ENCODE data around the gene CNTN5.

CNTN5 gene

DNA sequence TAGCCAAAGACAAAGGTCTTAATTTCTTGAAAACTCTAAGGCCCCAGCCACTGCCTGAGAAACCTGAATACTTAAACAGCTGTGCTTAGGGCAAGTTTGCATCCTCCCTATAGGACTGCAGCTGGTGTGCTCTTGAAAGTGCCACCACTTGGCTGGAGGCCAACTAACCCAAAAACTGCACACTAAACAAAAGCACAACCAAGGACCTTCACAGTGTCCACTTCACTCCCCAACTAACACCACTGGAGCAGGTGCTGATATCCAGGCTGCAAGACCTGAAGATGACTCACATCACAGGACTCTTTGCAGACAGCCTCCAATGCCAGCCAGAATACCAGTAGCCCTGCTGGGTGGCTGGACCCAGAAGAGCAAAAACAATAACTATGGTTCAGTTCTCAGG, 1308.6 kb downstream of the CNTN5 start:
- CTCF ChIA-PET, result no interaction called here
- no peak for DNase-seq (ENCODE audit: extremely low spot score)
- TF ChIP-seq CTCF (IDR thresholded peaks at IDR 0.05; ENCODE audit: control extremely low read depth, extremely low read depth, low read depth, missing control alignments), result no peak
- POLR2A ChIA-PET, result no interaction called here

GRCh38 chr11:100336873-100337272, 1316.1 kb downstream of the CNTN5 start:
- TF ChIP-seq CTCF (IDR thresholded peaks at IDR 0.05; ENCODE audit: control extremely low read depth, extremely low read depth, low read depth, missing control alignments), result no peak
- ChIA-PET CTCF (interaction anchor here (1.2 to 1.5 kb wide), 2 partner anchors 21 to 33 kb away, joined by 3 to 5 read pairs; no protein-coding TSS in a partner anchor), POLR2A (no interaction called here)
- DNase-seq (ENCODE audit: extremely low spot score), result no peak

DNA sequence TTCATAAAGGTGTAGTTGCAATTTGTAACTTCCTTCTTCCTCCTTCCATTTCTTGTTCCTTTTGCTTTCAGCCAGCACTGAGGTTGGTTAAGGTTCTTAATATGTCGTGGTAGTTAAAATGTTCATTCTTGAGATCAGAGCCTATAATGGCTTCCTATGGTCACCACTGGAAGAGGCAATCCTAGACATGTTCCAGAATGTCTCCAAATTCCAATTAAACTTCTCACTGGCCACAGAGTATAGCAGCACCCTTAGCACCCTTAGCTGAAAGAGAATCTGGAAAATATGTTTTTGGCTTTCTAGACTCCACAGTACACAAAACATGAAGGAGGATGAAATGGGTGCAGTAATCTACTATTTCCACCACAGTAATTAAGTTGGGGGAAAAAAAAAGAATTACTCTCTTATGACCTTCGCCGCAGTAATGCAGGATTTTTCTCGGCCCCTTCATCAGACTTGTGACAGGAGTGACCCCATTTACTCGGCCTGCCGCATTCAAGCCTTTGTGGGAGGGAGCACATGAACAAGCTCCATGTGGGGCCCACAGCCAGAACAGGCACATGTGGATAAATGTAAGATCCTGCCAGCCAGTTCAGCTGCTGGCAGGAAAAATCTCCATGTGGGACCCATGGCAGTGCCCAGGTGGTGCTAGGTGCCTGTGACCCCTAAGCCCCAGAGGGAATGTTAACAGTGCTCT, 1317.5 kb downstream of the CNTN5 start:
- ChIA-PET CTCF (interaction anchor here (1.2 to 1.8 kb wide), 3 partner anchors 12 to 17 kb away, joined by 3 to 5 read pairs (median 3); no protein-coding TSS in a partner anchor), POLR2A (no interaction called here)
- no peak for DNase-seq (ENCODE audit: extremely low spot score)
- TF ChIP-seq CTCF (IDR thresholded peaks at IDR 0.05; ENCODE audit: control extremely low read depth, extremely low read depth, low read depth, missing control alignments), result no peak

GRCh38 chr11:100340466-100341319, 1319.9 kb downstream of the CNTN5 start:
- ChIA-PET POLR2A (no interaction called here), CTCF (interaction anchor here (1.5 kb wide), 1 partner anchor 40 kb away, joined by 4 read pairs; no protein-coding TSS in a partner anchor)
- no peak for TF ChIP-seq CTCF (IDR thresholded peaks at IDR 0.05; ENCODE audit: control extremely low read depth, extremely low read depth, low read depth, missing control alignments)
- no peak for DNase-seq (ENCODE audit: extremely low spot score)

GRCh38 chr11:100353083-100353482, 1332.3 kb downstream of the CNTN5 start:
- DNase-seq (ENCODE audit: extremely low spot score), result no peak
- TF ChIP-seq CTCF (IDR thresholded peaks at IDR 0.05; ENCODE audit: control extremely low read depth, extremely low read depth, low read depth, missing control alignments), result no peak
- ChIA-PET POLR2A (no interaction called here), CTCF (interaction anchor here (1.3 to 1.5 kb wide), 2 partner anchors 15 to 24 kb away, joined by 3 read pairs; no protein-coding TSS in a partner anchor)

DNA sequence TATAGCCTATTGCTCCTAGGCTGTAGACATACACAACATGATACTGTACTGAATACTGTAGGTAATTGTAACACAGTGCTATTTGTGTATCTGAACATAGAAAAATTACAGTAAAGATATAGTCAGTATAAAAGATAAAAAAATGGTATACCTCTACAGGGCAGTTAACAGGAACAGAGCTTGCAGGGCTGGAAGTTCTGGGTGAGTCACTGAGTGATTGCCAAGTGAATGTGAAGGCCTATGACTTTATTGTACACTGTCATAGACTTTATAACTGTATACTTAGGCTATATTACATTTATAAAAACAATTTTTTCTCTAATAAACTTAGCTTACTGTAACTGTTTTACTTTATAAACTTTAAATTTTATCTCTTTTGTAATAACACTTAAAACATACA, 1334.0 kb downstream of the CNTN5 start:
- DNase-seq (ENCODE audit: extremely low spot score), result no peak
- no peak for TF ChIP-seq CTCF (IDR thresholded peaks at IDR 0.05; ENCODE audit: control extremely low read depth, extremely low read depth, low read depth, missing control alignments)
- POLR2A ChIA-PET, result no interaction called here
- CTCF ChIA-PET, result interaction anchor here (1.5 to 1.6 kb wide), 3 partner anchors 11 to 28 kb away, joined by 3 to 5 read pairs (median 5); no protein-coding TSS in a partner anchor
